ENCODE measurements around the gene BLOC1S5. TPM values are rescaled to one million over a fixed set of nuclear protein-coding genes. Genes with fewer than 3 reads are reported as not detected.

The BLOC1S5 gene
- total and polyA plus RNA-seq, 2 donors from 2014 or later: 20.2 to 27.6 TPM

DNA sequence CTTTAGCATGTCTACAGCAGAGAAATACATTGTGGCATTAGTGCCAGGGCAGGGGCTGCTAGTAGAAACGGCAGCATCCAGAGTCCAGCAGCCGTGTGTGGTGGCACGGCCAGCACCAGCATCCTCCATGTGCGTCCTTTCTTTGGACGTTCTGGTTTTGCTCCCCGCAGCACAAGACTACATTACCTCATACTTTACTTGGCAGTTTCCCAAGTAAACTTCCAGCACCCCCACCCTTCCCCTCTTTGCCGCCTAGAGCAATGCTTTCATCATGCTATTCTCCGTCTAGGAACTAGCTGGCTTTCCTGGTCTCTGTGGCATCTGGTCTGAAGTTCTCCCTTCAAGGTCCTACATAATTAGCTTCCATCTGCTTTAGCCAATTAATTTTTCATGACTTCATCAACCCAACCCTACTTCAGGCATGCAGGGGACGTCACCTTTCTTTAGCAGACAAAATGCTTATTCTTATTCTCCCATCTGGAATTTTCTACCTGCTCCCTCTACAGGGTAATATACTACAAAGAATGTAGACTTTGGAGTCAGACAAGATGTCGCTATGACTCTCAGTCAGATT lies 67.6 kb downstream of the BLOC1S5 start:
- DNase-seq (peak in 2 of 5 donors; percentile 43 to 62), FAIRE-seq (no peak)
- intact Hi-C loops (cut with DNase I): no loop called here
- H3K27me3 ChIP-seq (ENCODE audit: control insufficient read depth, insufficient read depth, low read length): no peaks in the 10 kb centered on the region
- H3K4me3 ChIP-seq (ENCODE audit: low read length in 3 of 3): no peak overlapping the region
- H3K9me3 ChIP-seq (ENCODE audit: control insufficient read depth in 2 of 3, insufficient read depth in 1 of 3, low read length in 3 of 3): no peaks in the 10 kb centered on the region
- no peak overlapping the region for H3K27ac ChIP-seq (ENCODE audit: low read depth in 2 of 2, low read length in 2 of 2)
- H3K9ac ChIP-seq (ENCODE audit: low read length in 3 of 3): no peak overlapping the region
- H3K36me3 ChIP-seq (ENCODE audit: control insufficient read depth in 2 of 3, insufficient read depth in 3 of 3, low read length in 3 of 3): no peaks in the 10 kb centered on the region
- TF ChIP-seq, protein P1, sequence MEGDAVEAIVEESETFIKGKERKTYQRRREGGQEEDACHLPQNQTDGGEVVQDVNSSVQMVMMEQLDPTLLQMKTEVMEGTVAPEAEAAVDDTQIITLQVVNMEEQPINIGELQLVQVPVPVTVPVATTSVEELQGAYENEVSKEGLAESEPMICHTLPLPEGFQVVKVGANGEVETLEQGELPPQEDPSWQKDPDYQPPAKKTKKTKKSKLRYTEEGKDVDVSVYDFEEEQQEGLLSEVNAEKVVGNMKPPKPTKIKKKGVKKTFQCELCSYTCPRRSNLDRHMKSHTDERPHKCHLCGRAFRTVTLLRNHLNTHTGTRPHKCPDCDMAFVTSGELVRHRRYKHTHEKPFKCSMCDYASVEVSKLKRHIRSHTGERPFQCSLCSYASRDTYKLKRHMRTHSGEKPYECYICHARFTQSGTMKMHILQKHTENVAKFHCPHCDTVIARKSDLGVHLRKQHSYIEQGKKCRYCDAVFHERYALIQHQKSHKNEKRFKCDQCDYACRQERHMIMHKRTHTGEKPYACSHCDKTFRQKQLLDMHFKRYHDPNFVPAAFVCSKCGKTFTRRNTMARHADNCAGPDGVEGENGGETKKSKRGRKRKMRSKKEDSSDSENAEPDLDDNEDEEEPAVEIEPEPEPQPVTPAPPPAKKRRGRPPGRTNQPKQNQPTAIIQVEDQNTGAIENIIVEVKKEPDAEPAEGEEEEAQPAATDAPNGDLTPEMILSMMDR (IDR thresholded peaks at IDR 0.05; ENCODE audit: borderline replicate concordance, extremely low read depth, insufficient read depth): no peak
- H3K4me1 ChIP-seq (ENCODE audit: control insufficient read depth in 2 of 3, insufficient read depth in 2 of 3, low read depth in 1 of 3, low read length in 3 of 3): no peaks in the 10 kb centered on the region

DNA sequence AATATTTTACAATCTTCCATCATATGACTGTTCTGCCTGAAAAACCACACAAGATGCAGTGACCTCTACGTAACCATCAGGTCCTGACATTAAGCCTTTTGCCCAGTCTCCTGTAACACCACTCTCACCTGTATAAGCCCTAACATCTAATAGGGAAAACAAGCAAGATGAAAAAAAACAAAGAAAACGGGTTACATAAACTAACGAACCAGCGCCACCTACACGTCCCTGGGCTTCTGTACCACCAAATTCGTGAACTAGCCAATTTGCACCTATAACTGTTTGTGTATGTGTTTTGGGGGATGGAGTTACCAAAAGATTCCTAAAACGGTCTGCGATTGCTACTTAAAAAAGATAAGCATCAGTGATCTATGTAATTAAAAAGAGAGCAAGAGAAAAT lies 70.2 kb downstream of the BLOC1S5 start:
- no peak for FAIRE-seq
- no peaks in the 10 kb centered on the region for H3K27me3 ChIP-seq (ENCODE audit: control insufficient read depth, insufficient read depth, low read length)
- no peaks in the 10 kb centered on the region for H3K36me3 ChIP-seq (ENCODE audit: control insufficient read depth in 2 of 3, insufficient read depth in 3 of 3, low read length in 3 of 3)
- TF ChIP-seq, protein P1 (IDR thresholded peaks at IDR 0.05; ENCODE audit: borderline replicate concordance, extremely low read depth, insufficient read depth): no peak
- H3K4me1 ChIP-seq (ENCODE audit: control insufficient read depth in 2 of 3, insufficient read depth in 2 of 3, low read depth in 1 of 3, low read length in 3 of 3): no peaks in the 10 kb centered on the region
- no peak overlapping the region for H3K9ac ChIP-seq (ENCODE audit: low read length in 3 of 3)
- H3K27ac ChIP-seq (ENCODE audit: low read depth in 2 of 2, low read length in 2 of 2): no peak overlapping the region
- no peak overlapping the region for H3K4me3 ChIP-seq (ENCODE audit: low read length in 3 of 3)
- no peak for DNase-seq
- H3K9me3 ChIP-seq (ENCODE audit: control insufficient read depth in 2 of 3, insufficient read depth in 1 of 3, low read length in 3 of 3): no peaks in the 10 kb centered on the region
- intact Hi-C loops (cut with DNase I): no loop called here

DNA sequence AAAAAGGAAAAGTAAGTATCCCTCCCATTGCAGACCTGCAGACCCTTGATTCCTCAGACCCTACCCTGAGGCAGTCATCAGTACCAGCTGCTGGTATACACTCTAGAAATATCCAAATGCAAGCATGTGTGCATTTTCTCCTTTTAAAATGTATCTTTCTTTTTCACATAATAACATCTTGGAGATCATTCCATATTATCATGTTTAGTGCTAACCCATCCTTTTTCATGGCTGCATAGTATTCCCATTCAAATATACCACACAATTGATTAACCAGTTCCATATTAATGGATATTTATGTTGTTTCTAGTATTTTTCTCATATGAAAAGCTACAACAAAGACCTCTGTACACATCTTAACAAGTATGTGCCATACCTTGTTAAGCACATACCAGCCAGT lies 70.8 kb downstream of the BLOC1S5 start:
- no peaks in the 10 kb centered on the region for H3K27me3 ChIP-seq (ENCODE audit: control insufficient read depth, insufficient read depth, low read length)
- no peak overlapping the region for H3K4me3 ChIP-seq (ENCODE audit: low read length in 3 of 3)
- no peaks in the 10 kb centered on the region for H3K9me3 ChIP-seq (ENCODE audit: control insufficient read depth in 2 of 3, insufficient read depth in 1 of 3, low read length in 3 of 3)
- intact Hi-C loops (cut with DNase I): no loop called here
- DNase-seq (no peak), FAIRE-seq (no peak)
- TF ChIP-seq, protein P1 (IDR thresholded peaks at IDR 0.05; ENCODE audit: borderline replicate concordance, extremely low read depth, insufficient read depth): no peak
- H3K9ac ChIP-seq (ENCODE audit: low read length in 3 of 3): no peak overlapping the region
- H3K4me1 ChIP-seq (ENCODE audit: control insufficient read depth in 2 of 3, insufficient read depth in 2 of 3, low read depth in 1 of 3, low read length in 3 of 3): no peaks in the 10 kb centered on the region
- no peak overlapping the region for H3K27ac ChIP-seq (ENCODE audit: low read depth in 2 of 2, low read length in 2 of 2)
- no peaks in the 10 kb centered on the region for H3K36me3 ChIP-seq (ENCODE audit: control insufficient read depth in 2 of 3, insufficient read depth in 3 of 3, low read length in 3 of 3)

All from kidney (tissue), 14 donors.